ENCODE data around the gene RAD23B.

RAD23B gene

GRCh38 chr9:107269254-107269653 is 13.8 kb upstream of the RAD23B start:
- DNase-seq (ENCODE audit: low read depth): no peak

GRCh38 chr9:107269681-107270080 is 13.4 kb upstream of the RAD23B start:
- no peak for DNase-seq (ENCODE audit: low read depth)

- no peak for DNase-seq (ENCODE audit: low read depth)
Observed at GRCh38 chr9:107270082-107270481, 13.0 kb upstream of the RAD23B start.

- no peak for DNase-seq (ENCODE audit: low read depth)
Observed at GRCh38 chr9:107270580-107270979, 12.5 kb upstream of the RAD23B start.

- no peak for DNase-seq (ENCODE audit: low read depth)
Observed at GRCh38 chr9:107273634-107274033, 9.4 kb upstream of the RAD23B start.

GRCh38 chr9:107274096-107274495 is 9.0 kb upstream of the RAD23B start:
- no peak for DNase-seq (ENCODE audit: low read depth)

- no peak for DNase-seq (ENCODE audit: low read depth)
Observed at GRCh38 chr9:107274953-107275422, 8.1 kb upstream of the RAD23B start.

GRCh38 chr9:107275530-107275929 is 7.5 kb upstream of the RAD23B start:
- DNase-seq (ENCODE audit: low read depth): no peak

GRCh38 chr9:107276966-107277710 is 5.9 kb upstream of the RAD23B start:
- no peak for DNase-seq (ENCODE audit: low read depth)

- DNase-seq (ENCODE audit: low read depth): no peak
Observed at GRCh38 chr9:107277801-107278200, 5.3 kb upstream of the RAD23B start.

- DNase-seq (ENCODE audit: low read depth): no peak
Observed at GRCh38 chr9:107279086-107279485, 4.0 kb upstream of the RAD23B start.

- DNase-seq (ENCODE audit: low read depth): no peak
Observed at GRCh38 chr9:107280543-107280942, 2.5 kb upstream of the RAD23B start.

- no peak for DNase-seq (ENCODE audit: low read depth)
Observed at GRCh38 chr9:107281184-107281583, 1.9 kb upstream of the RAD23B start.

GRCh38 chr9:107281922-107282667 is 984 bp upstream of the RAD23B start:
- DNase-seq (ENCODE audit: low read depth): no peak

- DNase-seq (ENCODE audit: low read depth): peak; percentile 29
Observed at GRCh38 chr9:107283623-107284616, 841 bp downstream of the RAD23B start.

- no peak for DNase-seq (ENCODE audit: low read depth)
Observed at GRCh38 chr9:107284636-107285035, 1.6 kb downstream of the RAD23B start.

- DNase-seq (ENCODE audit: low read depth): no peak
Observed at GRCh38 chr9:107285286-107285685, 2.2 kb downstream of the RAD23B start.

- DNase-seq (ENCODE audit: low read depth): no peak
Observed at GRCh38 chr9:107286057-107286456, 3.0 kb downstream of the RAD23B start.

- DNase-seq (ENCODE audit: low read depth): no peak
Observed at GRCh38 chr9:107288701-107289100, 5.6 kb downstream of the RAD23B start.

GRCh38 chr9:107290619-107291018 is 7.5 kb downstream of the RAD23B start:
- no peak for DNase-seq (ENCODE audit: low read depth)

GRCh38 chr9:107292821-107293542 is 9.9 kb downstream of the RAD23B start:
- no peak for DNase-seq (ENCODE audit: low read depth)

Measured in stimulated activated CD4-positive, alpha-beta T cell treated with anti-CD3 and anti-CD28 coated beads, Interleukin-2, amount 100 ng/mL, for 4 hours (primary cell).